Raji (cell line): Measurements from ENCODE around the gene SPNS1.

Source experiments
- POLR2A ChIP-seq: IDR thresholded peaks from 2 replicates; pipeline ENCODE4 v1.6.1; 2011; ENCODE audit warnings: low read depth, low read length, control low read depth; ENCODE audit not compliant: insufficient read depth

Gene SPNS1

DNA sequence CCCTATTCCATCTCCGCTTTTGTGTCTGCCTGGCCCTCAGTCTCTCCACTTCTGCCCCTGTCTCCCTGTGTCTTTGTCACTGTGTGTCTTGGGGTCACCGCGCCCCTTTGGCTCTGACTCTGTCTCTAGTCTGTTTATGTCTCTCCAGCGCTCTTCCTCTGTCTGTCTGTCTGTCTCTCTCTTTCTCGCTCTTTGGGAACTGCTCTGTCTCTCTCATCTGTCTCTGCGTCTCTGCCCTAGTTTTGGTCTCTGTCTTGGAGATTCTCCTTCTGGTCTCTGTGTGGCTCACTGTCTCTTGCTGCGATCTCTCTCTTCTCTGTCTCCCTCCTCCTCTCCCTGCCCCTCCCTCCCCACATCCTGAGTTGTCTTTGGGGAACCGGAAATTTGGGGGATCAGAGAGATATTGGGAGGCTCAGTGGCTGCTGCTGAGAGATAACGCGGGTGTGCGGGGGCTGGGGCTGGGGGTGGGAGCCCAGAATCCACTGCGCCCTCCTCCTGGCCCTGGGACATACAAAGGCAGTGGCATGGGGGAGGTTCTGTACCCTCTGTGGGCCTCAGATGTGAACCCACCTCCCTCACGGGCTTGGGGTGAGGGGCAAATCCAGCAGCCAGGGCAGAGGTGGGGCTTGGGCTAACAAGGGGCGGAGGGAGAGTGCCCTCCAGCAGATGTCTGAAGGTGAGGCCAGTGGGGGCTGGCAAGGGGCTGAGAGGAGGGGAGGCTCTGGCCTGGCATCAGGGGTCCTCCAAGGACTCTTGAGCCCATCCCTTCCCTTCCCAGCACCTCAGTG, 34.7 kb downstream of the SPNS1 start:
- TF ChIP-seq POLR2A, result no peak

DNA sequence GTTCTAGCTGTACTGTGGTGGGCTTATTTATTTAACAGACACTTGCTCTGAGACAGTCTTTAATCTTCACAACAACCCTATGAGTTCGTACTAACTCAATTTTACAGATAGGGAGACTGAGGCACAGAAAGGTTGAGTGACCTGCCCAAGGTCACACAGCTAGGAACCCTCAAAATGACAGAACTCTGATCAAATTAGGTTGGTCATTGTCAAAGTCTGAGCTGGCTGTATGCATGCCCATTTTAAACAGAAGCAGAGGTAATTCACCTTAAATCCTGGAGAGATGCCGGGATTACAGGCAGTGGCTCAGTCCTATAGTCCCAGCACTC, 35.2 kb downstream of the SPNS1 start:
- TF ChIP-seq POLR2A, result no peak

DNA sequence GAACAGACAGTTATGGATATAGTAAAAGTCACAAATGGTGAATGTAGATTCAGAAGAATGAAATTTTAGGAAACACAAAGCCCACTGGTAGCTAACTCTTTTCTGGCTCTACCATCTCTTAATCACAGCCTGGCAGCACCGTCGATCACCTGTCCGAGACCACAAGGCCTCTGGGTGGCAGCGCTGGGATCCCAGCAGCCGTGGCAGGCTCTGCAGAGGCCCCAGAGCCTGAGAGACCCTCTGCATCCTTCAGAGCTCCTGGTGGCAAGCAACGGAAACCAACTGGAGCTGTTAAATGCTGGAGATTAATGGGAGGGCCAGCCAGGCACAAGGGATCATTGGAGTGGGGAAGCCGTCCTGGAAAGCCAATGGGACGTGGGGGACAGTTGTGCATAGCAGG, 36.5 kb downstream of the SPNS1 start:
- TF ChIP-seq POLR2A, result no peak

DNA sequence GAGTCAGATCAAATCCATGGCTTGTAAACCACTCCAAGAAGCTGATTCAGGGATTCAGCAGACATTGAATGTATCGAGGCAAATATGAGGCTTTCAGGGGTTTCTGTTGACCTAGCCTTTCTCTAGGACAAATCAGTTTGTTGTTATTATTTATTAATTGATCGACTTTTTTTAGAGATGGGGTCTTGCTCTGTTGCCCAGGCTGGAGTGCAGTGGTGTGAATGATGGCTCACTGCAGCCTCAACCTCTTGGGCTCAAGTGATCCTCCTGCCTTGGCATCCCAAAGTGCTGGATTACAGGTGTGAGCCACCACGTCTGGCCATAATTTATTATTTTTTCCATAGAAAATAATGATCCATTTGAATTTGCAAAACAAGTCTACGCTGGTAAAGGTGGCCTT, 37.3 kb downstream of the SPNS1 start:
- no peak for TF ChIP-seq POLR2A

DNA sequence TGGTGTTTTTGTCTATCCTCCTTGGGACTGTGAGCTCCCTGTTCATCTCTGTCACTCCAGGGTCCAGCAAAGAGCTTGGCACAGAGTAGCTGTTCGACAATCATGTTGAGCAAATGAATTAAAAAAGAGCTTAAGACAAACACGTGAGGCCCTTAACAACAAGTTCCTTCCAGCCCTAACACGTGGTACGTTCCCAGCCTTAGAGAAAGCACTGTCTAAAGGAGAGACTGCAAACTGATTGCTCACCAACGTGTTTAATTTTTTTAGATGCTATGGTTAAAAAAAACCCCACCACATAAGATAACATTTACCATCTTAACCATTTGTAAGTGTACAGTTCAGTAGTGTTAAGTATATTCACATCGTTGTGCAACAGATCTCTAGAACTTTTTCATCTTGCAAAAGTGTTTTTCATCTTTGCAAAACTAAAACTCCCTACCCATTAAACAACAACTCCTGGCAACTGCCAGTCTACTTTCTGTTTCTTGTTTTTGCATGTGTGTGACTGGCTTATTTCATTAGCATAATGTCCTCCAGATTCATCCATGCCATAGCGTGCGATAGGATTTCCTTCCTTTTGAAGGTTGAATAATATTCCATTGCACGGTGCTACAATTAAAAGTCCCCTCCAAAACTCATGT, 38.5 kb downstream of the SPNS1 start:
- no peak for TF ChIP-seq POLR2A

DNA sequence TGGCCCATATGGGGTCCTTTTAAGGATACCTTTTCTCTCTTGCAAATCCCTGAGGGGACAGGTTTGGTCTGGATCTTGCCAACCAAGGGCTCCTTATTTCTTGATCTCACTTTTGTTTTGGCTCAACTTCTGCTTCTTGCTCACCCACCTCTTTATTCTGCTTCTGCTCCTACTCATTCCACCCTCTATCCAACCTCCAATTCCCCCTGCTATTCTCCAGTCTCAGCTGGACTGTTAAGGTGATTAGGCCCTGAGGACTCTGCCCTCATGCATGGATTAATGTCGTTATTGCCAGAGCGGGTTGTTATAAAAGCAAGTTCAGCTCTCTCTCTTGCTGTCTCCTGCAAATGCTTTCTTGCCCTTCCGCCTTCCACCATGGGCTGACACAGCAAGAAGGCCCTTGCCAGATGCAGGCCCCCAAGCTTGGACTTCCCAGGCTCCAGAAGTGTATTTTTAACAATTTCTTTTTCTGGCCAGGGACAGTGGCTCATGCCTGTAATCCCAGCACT, 40.0 kb downstream of the SPNS1 start:
- TF ChIP-seq POLR2A, result no peak

DNA sequence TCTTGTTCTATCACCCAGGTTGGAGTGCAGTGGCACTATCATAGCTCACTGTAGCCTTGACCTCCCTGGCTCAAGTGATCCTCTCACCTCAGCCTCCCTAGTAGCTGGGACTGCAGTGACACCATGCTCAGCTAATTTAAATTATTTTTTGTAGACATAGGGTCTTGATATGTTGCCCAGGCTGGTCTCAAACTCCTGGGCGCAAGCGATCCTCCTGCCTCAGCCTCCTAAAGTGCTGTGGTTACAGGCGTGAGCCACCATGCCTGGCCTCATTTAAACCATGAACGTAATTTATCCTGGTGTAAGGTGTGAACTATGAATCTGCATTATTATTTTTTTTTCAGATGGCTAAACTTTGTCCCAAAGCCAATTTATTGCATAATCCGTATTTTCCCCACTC, 47.6 kb downstream of the SPNS1 start:
- TF ChIP-seq POLR2A, result no peak

DNA sequence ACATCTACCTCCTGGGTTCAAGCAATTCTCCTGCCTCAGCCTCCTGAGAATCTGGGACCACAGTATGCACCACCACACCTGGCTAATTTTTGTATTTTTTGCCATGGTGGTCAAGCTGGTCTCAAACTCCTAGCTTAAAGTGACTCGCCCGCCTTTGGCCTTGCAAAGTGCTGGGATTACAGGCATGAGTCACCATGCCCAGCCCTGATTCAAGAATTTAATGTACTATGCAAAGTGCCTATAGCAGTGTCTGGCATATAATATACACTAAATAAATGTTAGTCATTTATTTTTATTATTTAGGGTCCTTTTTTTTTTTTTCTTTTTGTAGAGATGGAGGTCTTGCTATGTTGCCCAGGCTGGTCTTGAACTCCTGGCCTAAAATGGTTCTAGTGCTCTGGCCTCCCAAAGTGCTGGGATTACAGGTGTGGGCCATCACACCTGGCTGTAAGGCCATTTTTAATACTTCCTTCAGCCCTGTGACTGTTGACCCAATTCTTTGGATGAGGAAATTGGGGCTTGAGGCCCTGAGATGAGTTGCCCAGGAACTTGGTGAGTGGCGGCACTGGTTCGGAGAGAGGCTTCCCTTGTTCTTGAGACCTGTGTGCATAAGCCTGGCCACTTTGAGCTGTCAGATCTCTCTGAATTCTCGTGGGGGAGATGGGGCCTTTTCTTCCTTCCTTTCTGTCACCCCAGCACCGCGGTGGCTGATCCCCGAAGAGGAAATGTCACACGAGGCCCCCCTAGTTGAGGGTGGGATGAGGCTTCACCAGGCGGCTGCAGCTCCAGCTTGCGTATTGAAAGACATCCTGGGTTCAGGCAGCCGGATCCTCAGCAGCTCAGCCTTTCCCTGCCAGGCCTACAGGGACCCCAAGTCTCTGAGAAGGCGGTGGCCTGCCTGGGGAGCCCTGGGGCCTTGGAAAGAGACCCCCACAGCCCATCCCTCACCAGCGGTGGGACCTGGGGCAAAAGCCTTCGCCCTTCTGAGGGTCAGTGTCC, 49.0 kb downstream of the SPNS1 start:
- TF ChIP-seq POLR2A, result no peak

DNA sequence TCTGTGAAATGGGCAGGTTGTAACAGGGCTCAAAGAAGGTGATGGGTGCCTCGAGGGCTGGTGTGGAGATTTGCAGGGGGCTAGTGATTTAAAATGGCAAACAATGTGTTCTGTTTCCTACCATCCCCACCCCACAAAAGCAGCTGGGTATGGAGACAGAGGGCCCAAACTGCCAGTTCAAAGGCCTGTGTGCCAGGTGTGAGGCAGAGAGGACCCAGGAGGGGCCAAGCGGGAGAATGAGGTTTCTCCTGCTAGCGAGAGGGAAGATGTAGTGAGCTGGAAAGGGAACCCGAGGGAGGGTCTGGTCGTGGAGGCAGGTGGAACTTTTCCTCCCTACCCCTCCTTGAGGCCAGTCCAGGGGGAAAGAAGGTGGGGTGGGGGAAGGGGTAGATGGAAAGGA, 49.7 kb downstream of the SPNS1 start:
- no peak for TF ChIP-seq POLR2A

DNA sequence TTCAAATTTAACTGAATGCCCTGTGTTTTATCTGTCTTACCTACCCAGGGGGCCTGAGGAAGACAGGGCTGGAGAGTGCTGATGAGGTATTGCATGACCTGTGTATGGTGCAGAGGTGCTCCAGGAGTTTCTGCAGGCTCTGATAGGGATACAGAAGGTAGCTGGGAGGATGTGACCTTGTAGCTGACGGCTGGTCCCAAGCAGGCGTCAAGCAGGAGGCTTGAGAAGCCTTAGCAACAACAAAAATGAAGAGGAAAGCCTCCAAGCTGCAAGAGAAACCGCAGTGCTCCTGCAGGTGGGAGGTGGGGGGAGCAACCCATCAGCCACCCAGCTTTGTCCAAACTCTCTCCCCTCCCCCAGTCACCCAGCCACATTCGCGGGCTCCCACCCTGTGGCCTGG, 50.6 kb downstream of the SPNS1 start:
- no peak for TF ChIP-seq POLR2A

DNA sequence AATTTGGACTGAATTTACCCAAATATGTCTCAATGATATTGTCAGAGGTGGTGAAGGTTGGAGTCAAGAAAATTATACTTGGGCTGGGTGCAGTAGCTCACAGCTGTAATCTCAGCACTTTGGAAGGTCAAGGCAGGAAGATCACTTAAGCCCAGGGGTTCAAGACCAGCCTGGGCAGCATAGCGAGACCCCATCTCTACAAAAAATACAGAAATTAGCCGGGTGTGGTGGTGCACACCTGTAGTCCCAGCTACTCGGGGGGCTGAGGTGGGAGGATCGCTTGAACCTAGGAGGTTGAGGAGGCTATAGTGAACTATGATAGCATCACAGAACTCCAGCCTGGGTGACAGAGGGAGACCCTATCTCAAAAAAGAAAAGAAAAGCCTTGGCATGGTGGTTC, 51.2 kb downstream of the SPNS1 start:
- TF ChIP-seq POLR2A, result no peak

DNA sequence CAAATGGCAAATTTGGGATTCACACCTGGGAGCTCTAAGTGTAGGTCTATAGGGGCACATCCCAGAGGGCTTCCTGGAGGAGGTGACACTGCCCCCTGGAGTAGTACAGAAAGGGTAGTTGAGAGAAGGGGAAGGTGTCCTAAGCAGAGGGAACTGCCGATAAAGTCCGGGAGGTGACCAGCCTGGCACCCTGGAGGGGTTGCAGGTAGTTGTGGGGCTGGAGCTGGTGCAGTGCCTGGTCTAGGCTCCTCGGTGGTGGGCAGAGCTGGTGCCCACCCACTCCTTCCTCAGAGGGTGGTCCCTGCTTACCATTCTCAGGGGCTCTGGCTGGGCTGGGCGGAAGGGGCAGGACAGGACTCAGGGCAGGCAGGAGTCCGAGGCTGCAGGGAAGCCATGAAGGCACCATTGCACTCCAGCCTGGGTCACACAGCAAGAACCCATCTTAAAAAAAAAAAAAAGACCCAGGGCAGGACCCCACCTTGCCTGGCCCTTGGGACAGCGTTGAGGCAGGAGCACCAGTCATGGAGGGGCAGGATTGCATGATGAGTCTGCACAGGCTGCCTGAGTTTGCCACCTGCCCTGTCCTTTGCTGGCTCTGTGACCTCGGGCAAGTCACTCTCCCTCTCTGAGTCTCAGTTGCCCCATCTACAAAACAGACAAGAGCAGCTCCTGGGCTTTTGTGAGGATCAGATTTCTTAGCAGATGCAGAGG, 54.0 kb downstream of the SPNS1 start:
- TF ChIP-seq POLR2A, result no peak

DNA sequence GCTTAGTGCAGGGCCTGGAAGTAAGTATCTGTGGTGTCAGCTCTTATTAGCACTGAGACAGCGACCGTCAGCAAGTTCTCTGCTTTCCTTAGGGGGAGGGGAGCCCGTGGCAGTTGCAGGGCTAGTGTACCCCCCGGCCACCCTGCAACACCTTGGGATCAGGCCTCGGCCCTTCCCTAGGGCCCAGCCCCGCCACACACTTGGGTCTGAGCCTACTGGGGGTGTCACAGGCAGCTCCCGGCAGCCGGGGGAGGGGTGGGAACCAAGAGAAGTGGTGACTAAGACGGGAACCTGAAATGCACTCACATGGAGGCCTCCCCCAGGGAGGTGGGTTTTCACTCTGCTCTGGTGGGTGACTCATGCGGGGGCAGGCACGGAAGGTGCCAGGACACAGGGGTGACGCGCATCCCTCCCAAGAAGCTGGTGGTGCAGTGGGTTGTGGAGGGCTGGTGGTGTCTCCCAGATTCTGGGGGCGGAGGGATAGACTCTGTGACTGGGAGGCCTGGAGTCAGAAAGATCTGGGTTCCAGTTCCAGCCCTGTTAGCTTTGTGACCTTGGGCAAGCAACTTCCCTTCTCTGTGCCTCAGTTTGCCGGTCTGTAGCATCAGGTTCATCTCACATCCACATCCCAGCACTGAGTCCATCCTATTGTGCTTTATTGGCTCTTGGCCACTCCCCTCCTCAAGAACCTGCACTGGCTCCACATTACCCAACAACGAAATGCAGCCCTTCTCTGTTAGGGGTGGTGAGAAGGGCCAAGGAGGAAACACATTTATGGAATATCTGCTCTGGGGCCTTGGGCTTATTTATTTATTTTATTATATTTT, 54.8 kb downstream of the SPNS1 start:
- TF ChIP-seq POLR2A, result no peak
